Parathyroid adenoma (tissue), 2 donors: ENCODE results near the gene PPP1R16B.

ENCODE experiments used
- H2AFZ ChIP-seq: fragments of 300-600 bp; sonication (generic); one replicate; pipeline ENCODE4 v1.7.0; 2017; ENCODE audit warnings: antibody characterized with exemption, mild to moderate bottlenecking
- H3K27ac ChIP-seq: fragments of 300-600 bp; sonication (generic); one replicate; pipeline ENCODE4 v1.7.0; 2017
- H3K27me3 ChIP-seq: fragments of 300-600 bp; sonication (generic); one replicate; pipeline ENCODE4 v1.7.0; 2017; ENCODE audit warnings: low read length; ENCODE audit not compliant: control insufficient read depth, insufficient read depth
- H3K36me3 ChIP-seq: fragments of 300-600 bp; sonication (generic); one replicate; pipeline ENCODE4 v1.7.0; 2017; ENCODE audit warnings: low read length; ENCODE audit not compliant: control insufficient read depth, insufficient read depth
- H3K4me1 ChIP-seq: fragments of 300-600 bp; sonication (generic); one replicate; pipeline ENCODE4 v1.7.0; 2017; ENCODE audit warnings: control low read depth
- H3K4me2 ChIP-seq: fragments of 300-600 bp; sonication (generic); one replicate; pipeline ENCODE4 v1.7.0; 2017; ENCODE audit warnings: low read length
- H3K4me3 ChIP-seq: fragments of 300-600 bp; sonication (generic); one replicate; pipeline ENCODE4 v1.7.0; 2017; ENCODE audit warnings: low read depth, low read length
- H3K79me2 ChIP-seq: fragments of 300-600 bp; sonication (generic); one replicate; pipeline ENCODE4 v1.7.0; 2017; ENCODE audit warnings: control low read depth
- H3K9ac ChIP-seq: fragments of 300-600 bp; sonication (generic); one replicate; pipeline ENCODE4 v1.7.0; 2017; ENCODE audit warnings: mild to moderate bottlenecking
- H3K9me3 ChIP-seq: fragments of 300-600 bp; sonication (generic); one replicate; pipeline ENCODE4 v1.7.0; 2017; ENCODE audit warnings: low read length; ENCODE audit not compliant: control insufficient read depth
- CTCF ChIP-seq: fragments of 300-600 bp; sonication (generic); IDR thresholded peaks from one replicate; pipeline ENCODE4 v1.7.0; 2017; ENCODE audit warnings: antibody characterized with exemption, mild to moderate bottlenecking
- donor health status: primary hyperparathyroidism.

PPP1R16B gene

GRCh38 chr20:38919683-38920082 is 114.2 kb downstream of the PPP1R16B start:
- Histone ChIP-seq H2AFZ (no peak overlapping the region), H3K27me3 (no peaks in the 10 kb centered on the region), H3K9ac (no peak overlapping the region), H3K4me2 (no peak overlapping the region), H3K4me3 (no peak overlapping the region), H3K27ac (no peak overlapping the region), H3K9me3 (no peaks in the 10 kb centered on the region), H3K79me2 (no peaks in the 10 kb centered on the region), H3K4me1 (no peaks in the 10 kb centered on the region), H3K36me3 (no peaks in the 10 kb centered on the region)
- no peak for TF ChIP-seq CTCF

- H3K4me2 ChIP-seq = no peak overlapping the region
- H2AFZ ChIP-seq = no peak overlapping the region
- no peak overlapping the region for H3K27ac ChIP-seq
- H3K79me2 ChIP-seq = no peaks in the 10 kb centered on the region
- TF ChIP-seq CTCF = no peak
- no peak overlapping the region for H3K9ac ChIP-seq
- H3K4me1 ChIP-seq = no peaks in the 10 kb centered on the region
- H3K4me3 ChIP-seq = no peak overlapping the region
- no peaks in the 10 kb centered on the region for H3K9me3 ChIP-seq
- H3K36me3 ChIP-seq = no peaks in the 10 kb centered on the region
- H3K27me3 ChIP-seq = no peaks in the 10 kb centered on the region
Measured at GRCh38 chr20:38920411-38920810, 114.9 kb downstream of the PPP1R16B start.

GRCh38 chr20:38920851-38921250 is 115.4 kb downstream of the PPP1R16B start:
- Histone ChIP-seq H3K9me3 (no peaks in the 10 kb centered on the region), H3K4me3 (no peak overlapping the region), H3K27me3 (no peaks in the 10 kb centered on the region), H2AFZ (no peak overlapping the region), H3K27ac (no peak overlapping the region), H3K9ac (no peak overlapping the region), H3K4me2 (no peak overlapping the region), H3K36me3 (no peaks in the 10 kb centered on the region), H3K79me2 (no peaks in the 10 kb centered on the region), H3K4me1 (no peaks in the 10 kb centered on the region)
- TF ChIP-seq CTCF = no peak

DNA sequence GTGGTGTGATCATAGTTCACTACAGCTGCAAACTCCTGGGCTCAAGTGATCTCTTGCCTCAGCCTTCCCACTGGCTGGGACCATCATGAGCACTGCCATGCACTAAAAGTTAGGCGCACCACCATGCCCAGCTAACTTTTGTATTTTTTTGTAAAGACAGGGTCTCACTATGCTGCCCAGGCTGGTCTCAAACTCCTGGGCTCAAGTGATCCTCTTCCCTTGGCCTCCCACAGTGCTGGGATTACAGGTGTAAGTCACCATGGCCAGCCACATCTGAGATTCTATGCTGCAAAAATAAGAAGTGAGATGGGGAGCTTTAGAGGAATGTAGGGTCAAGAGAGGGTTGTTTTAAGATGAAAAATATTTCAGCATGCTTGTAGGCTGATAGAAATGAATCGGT is 119.2 kb downstream of the PPP1R16B start:
- Histone ChIP-seq H3K9me3 (no peaks in the 10 kb centered on the region), H3K27me3 (no peaks in the 10 kb centered on the region), H3K79me2 (no peaks in the 10 kb centered on the region), H3K36me3 (no peaks in the 10 kb centered on the region), H3K4me3 (no peak overlapping the region), H3K4me2 (no peak overlapping the region), H3K9ac (no peak overlapping the region), H3K4me1 (peaks cover 7% of the 10 kb centered on the region), H3K27ac (no peak overlapping the region), H2AFZ (no peak overlapping the region)
- TF ChIP-seq CTCF = no peak

GRCh38 chr20:38926142-38926933 is 120.8 kb downstream of the PPP1R16B start, which contains the start of gene FAM83D:
Gene FAM83D (plus strand): TSS chr20:38926417. CDS start chr20:38926443, 26 bp downstream.
- Histone ChIP-seq H3K36me3 (no peaks in the 10 kb centered on the region), H2AFZ (peak within 1 kb of the TSS; percentile 95), H3K27ac (no peak within 1 kb of the TSS), H3K4me3 (peak within 1 kb of the TSS; percentile 63), H3K4me1 (peaks cover 7% of the 10 kb centered on the region), H3K27me3 (no peaks in the 10 kb centered on the region), H3K79me2 (no peaks in the 10 kb centered on the region), H3K9ac (no peak within 1 kb of the TSS), H3K9me3 (no peaks in the 10 kb centered on the region), H3K4me2 (peak within 1 kb of the TSS; percentile 92)
- TF ChIP-seq CTCF = no peak
